ENCODE measurements around the gene PRPSAP2. TPM values are rescaled to one million over a fixed set of nuclear protein-coding genes. Genes with fewer than 3 reads are reported as not detected.
"Not testable (repeated sequence)": the region's sequence is repeated elsewhere in the genome, so short reads cannot be mapped to it uniquely, and the experiment has no call there.

The PRPSAP2 gene
- total RNA-seq, 2 donors from 2014 or later: 28.1 to 45.4 TPM

- H3K9me3 Mint-ChIP-seq: no peaks in the 10 kb centered on the region
- DNase-seq (ENCODE audit: low spot score in 2 of 2) (no peak), ATAC-seq (peak in 1 of 2 donors; percentile 7)
- peaks cover 8 to 30% of the 10 kb centered on the region in 2 donors for H3K36me3 Mint-ChIP-seq
- peak overlapping the region; percentile 29 to 80 for H3K27ac Mint-ChIP-seq
These were observed 63.6 kb downstream of the PRPSAP2 start for GRCh38 chr17:18921485-18921884.

DNA sequence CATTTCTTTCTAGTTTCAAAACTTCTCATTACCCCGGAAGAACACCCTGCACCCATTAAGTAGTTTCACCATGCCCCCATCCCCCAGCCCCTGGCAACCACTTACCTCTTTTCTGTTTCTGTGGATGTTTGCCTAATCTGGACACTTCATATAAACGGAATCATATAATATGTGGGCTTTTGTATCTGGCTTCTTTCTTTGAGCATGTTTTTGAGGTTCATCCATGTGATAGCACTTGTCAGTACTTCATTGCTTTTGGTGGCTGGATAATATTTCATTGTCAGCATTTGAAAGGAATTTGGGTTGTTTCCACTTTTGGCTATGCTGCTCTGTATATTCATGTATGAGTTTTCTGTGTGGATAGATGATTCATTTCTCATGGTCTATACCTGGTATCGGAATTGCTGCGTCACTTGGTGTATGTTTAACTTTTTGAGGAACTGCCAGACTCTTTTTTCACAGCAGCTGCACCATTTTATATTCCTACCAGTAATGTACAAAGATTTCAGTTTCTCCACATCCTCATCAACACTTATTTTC, 64.1 kb downstream of the PRPSAP2 start:
- Mint-ChIP-seq H3K27ac (peak overlapping the region; percentile 62 to 80), H3K9me3 (no peaks in the 10 kb centered on the region), H3K36me3 (peaks cover 8 to 27% of the 10 kb centered on the region in 2 donors)
- ATAC-seq (peak; percentile 68 to 80), DNase-seq (ENCODE audit: low spot score in 2 of 2) (no peak)

- H3K36me3 Mint-ChIP-seq: peaks cover 8 to 22% of the 10 kb centered on the region in 2 donors
- ATAC-seq; DNase-seq (ENCODE audit: low spot score in 2 of 2); H3K27ac Mint-ChIP-seq; H3K9me3 Mint-ChIP-seq: not testable (repeated sequence)
These were observed 64.7 kb downstream of the PRPSAP2 start for GRCh38 chr17:18922596-18922995.

DNA sequence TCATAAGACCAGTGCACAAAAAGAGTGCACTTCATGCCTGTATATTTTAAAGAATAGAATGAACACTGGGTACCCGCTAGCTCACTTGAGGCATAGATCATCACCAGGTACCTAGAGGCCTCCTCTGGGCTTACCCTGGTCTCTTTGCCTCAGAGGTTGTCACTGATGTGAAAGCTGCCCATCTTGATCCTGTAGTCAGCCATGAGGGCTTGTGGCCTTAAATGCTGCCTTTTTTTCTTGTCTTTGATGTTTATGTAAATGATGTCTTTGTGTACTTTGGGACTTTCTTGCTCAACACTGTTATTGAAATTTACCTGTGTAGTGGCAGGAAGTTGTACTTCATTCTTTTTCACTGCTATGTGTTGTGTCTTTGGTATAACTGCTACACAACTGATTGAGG, 67.3 kb downstream of the PRPSAP2 start:
- Mint-ChIP-seq H3K9me3 (no peaks in the 10 kb centered on the region), H3K27ac (no peak overlapping the region), H3K36me3 (peaks cover 5 to 25% of the 10 kb centered on the region in 2 donors)
- ATAC-seq (no peak), DNase-seq (ENCODE audit: low spot score in 2 of 2) (no peak)

GRCh38 chr17:18928628-18929125, 70.7 kb downstream of the PRPSAP2 start:
- no peaks in the 10 kb centered on the region for H3K9me3 Mint-ChIP-seq
- H3K27ac Mint-ChIP-seq: no peak overlapping the region
- peaks cover 10 to 42% of the 10 kb centered on the region in 2 donors for H3K36me3 Mint-ChIP-seq
- no peak for ATAC-seq
- DNase-seq (ENCODE audit: low spot score in 2 of 2): no peak

DNA sequence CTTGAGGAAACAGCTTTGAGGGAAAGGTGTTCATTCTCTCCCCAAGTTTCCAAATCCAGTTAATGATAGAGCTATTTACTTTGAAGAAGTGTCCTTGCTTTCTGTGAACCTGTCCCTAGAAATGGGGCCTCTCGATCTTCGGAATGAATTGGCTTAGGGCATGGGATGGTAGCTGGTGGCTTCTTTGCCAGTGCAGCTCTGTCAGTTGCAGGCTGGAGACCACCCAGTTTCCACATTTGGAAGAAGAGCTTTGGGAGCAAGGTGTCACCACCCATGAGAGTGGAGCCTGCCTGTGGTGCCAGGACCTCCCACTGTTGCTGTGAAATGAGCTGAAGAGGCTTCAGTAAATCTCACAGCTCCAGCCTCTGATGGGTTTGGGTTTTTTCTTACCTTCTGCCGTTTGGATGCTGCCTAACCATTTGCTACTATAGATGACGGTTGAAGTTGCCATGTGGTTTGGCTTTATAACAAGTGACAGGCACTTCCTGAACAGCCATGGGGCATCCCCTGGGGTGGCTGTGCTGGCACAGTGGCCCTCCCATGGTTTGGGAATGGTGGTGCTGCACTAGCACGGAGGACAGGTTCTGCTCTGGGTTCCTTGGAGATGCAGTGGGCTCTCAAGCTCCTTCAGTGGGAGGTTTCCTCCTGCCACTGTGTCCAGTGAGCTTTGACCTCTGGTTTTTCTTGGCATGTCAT, 74.6 kb downstream of the PRPSAP2 start:
- peak in 1 of 2 donors; percentile 82 for ATAC-seq
- H3K9me3 Mint-ChIP-seq: no peaks in the 10 kb centered on the region
- H3K36me3 Mint-ChIP-seq: peaks cover 10 to 34% of the 10 kb centered on the region in 2 donors
- no peak for DNase-seq (ENCODE audit: low spot score in 2 of 2)
- peak overlapping the region in 1 of 2 donors; percentile 24 for H3K27ac Mint-ChIP-seq

GRCh38 chr17:18933102-18934058, 75.4 kb downstream of the PRPSAP2 start:
- peak overlapping the region in 1 of 2 donors; percentile 24 for H3K27ac Mint-ChIP-seq
- ATAC-seq (peak; percentile 48 to 58), DNase-seq (ENCODE audit: low spot score in 2 of 2) (no peak)
- H3K36me3 Mint-ChIP-seq: peaks cover 10 to 31% of the 10 kb centered on the region in 2 donors
- H3K9me3 Mint-ChIP-seq: no peaks in the 10 kb centered on the region

DNA sequence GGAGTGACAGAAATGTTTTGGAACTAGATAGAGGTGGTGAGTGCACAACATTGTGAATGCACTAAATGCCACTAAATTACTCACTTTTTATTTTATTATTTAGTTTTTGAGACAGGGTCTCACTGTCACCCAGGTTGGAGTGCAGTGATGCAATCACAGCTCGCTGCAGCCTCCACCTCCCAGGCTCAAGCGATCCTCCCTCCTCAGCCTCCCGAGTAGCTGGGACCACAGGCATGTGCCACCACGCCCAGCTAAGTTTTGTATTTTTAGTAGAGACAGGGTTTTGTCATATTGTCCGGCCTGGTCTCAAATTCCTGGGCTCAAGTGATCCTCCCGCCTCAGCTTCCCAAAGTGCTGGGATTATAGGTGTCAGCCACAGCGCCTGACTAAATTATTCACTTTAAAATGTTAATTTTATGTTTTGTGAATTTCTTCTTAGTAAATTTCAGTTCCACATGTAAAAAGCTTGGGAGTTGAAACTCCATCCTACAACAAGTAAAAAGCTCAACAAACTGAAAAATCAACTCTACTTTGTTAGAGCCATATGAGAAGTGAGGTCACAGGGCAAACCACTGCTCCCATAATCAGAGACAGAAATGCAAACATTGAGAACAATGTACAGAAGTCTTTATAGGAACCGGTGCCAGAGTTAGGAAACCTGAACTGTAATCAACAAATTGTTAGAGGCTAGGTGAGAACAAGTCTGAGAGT, 80.2 kb downstream of the PRPSAP2 start:
- Mint-ChIP-seq H3K9me3 (no peaks in the 10 kb centered on the region), H3K27ac (no peak overlapping the region), H3K36me3 (no peaks in the 10 kb centered on the region)
- DNase-seq (ENCODE audit: low spot score in 2 of 2) (no peak), ATAC-seq (no peak)

DNA sequence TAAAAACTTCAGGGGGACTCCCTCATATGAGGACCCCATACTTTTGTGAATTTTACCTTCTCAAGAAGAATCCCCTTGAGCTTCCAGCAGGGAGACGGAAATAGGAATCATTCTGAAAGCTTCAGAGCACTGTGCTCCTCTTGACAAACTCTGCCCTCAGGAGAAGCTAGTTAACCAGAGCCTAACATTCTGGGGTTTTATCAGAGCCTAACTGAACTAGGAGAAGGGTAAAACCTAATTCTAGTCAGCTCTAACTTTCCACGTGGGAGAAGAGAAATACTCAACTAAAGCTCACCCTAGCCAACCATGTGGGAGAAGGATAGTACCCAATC, 80.7 kb downstream of the PRPSAP2 start:
- no peak for DNase-seq (ENCODE audit: low spot score in 2 of 2)
- Mint-ChIP-seq H3K36me3 (no peaks in the 10 kb centered on the region), H3K9me3 (no peaks in the 10 kb centered on the region), H3K27ac (no peak overlapping the region)
- no peak for ATAC-seq

DNA sequence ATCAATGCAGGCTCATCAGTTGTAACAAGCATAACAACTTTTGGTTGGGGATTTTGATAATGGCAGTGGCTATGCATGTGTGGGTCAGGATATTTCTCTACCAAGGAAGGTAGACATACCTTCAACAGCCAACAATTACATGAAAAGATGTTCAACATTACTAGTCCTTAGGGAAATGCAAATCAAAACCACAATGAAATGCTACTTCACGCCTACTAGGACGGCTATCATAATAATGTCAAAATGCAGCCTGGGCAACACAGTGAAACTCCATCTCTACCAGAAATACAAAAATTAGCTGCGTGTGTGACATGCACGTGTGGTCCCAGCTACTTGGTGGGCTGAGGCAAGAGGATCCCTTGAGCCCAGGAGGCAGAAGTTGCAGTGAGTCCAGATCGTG, 86.7 kb downstream of the PRPSAP2 start:
- ATAC-seq (no peak), DNase-seq (ENCODE audit: low spot score in 2 of 2) (no peak)
- no peaks in the 10 kb centered on the region for H3K36me3 Mint-ChIP-seq
- H3K27ac Mint-ChIP-seq: no peak overlapping the region
- H3K9me3 Mint-ChIP-seq: no peaks in the 10 kb centered on the region

DNA sequence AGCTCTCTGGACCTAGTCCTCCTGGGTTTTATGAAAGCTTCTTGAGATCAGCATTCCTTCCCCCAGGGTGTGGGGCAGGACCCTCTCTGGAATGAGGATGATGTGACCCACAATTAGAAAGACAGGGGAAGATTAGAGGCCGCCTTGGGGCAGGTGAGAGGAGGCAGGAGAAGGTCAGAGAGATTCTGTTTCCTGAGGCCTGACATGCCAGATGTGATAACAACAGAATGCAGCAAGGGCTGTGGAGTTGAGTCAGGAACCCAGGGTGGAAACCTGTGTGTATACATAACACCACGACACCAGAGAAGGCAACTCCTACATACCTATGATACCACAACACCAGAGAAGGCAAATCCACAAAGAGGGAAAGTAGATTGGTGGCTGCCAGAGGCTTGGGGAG, 88.6 kb downstream of the PRPSAP2 start:
- ATAC-seq (no peak), DNase-seq (ENCODE audit: low spot score in 2 of 2) (no peak)
- Mint-ChIP-seq H3K27ac (peak overlapping the region in 1 of 2 donors; percentile 10), H3K36me3 (no peaks in the 10 kb centered on the region), H3K9me3 (no peaks in the 10 kb centered on the region)

DNA sequence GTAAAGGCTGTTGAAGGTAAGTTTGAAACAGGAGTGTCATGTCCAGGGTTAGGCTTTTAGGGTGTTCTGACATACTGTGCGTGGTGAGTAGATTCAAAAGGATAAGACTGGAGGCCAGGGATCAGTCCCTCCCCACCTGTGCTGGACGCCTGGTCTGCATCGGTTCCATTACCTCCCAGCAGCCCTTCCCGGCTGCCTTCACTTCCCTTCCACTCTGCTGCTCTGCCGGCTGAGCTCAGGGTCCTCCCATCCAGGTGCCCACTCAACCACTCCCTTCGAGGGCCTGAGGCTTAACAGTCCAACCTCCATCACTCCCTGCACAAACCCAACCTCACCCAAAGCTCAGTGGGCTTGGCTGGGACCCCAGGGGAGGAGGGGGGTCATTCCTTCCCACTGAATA, 89.9 kb downstream of the PRPSAP2 start:
- H3K27ac Mint-ChIP-seq: no peak overlapping the region

DNA sequence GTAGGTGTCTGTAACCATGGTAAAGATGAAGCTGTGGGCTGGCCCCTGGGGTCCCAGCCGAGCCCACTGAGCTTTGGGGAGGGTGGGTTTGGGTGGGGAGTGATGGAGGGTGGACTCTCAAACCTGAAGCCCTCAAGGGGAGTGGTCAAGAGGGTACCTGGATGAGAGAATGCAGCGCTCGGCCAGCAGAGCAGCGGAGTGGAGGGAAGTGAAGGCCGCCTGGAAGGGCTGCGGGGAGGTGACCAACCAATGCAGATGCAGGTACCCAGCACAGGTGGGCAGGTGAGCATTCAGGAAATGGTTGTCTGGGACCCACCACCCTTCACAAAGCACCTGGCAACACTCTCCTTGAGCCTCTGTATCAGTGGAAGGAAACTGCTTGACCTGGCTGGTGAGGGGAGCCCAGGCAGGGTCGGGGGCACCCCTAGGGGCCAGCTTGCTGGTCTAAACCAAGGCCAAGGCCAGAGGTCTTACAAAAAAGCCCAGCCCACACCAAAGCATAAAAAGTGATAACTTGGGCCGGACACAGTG, 90.6 kb downstream of the PRPSAP2 start:
- no peak overlapping the region for H3K27ac Mint-ChIP-seq
- ATAC-seq (no peak), DNase-seq (ENCODE audit: low spot score in 2 of 2) (no peak)
- H3K36me3 Mint-ChIP-seq: no peaks in the 10 kb centered on the region
- no peaks in the 10 kb centered on the region for H3K9me3 Mint-ChIP-seq

More for the DNA sequence above, 89.9 kb downstream of the PRPSAP2 start:
- Mint-ChIP-seq H3K9me3 (no peaks in the 10 kb centered on the region), H3K36me3 (no peaks in the 10 kb centered on the region)
- no peak for ATAC-seq
- no peak for DNase-seq (ENCODE audit: low spot score in 2 of 2)

GRCh38 chr17:18949566-18949965, 91.6 kb downstream of the PRPSAP2 start:
- DNase-seq (ENCODE audit: low spot score in 2 of 2) (no peak), ATAC-seq (no peak)
- Mint-ChIP-seq H3K27ac (no peak overlapping the region), H3K9me3 (no peaks in the 10 kb centered on the region), H3K36me3 (no peaks in the 10 kb centered on the region)

DNA sequence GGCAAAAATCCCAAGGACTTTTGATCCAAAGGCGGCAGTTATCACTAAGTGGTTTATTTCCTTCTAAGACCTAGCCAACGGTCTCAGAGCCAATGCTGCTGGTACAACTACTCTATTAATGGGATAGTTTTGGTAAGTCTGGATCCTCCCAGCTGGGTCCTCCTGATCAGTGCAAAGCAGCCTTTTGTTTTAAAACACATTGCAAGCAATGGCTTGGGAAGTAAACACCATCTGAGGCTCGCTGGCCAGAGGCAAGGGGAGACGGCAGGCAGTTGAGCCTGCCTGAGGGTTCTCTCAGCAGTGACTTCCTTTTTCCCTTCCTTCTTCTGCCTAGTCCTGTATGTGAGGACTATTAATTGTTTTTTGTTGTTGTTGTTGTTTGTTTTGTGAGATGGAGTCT, 92.4 kb downstream of the PRPSAP2 start:
- no peak for ATAC-seq
- H3K27ac Mint-ChIP-seq: peak overlapping the region in 1 of 2 donors; percentile 34
- peaks cover 0 to 2% of the 10 kb centered on the region in 2 donors for H3K36me3 Mint-ChIP-seq
- peaks cover under 1 to 2% of the 10 kb centered on the region in 2 donors for H3K9me3 Mint-ChIP-seq
- DNase-seq (ENCODE audit: low spot score in 2 of 2): no peak
